Kidney (tissue), 14 donors: ENCODE data around the gene VPS13C. TPM values are rescaled to one million over a fixed set of nuclear protein-coding genes. Genes with fewer than 3 reads are reported as not detected.

ENCODE experiments used
- DNase-seq, 5 donors: peaks; one replicate each; pipeline ENCODE4 v3.0.0-alpha.2; 2013 to 2020
- FAIRE-seq: peaks from 2 replicates; lab custom pipeline; 2012; peaks lifted over from hg19 to GRCh38; lab: Jason Lieb, UNC
- H3K27ac ChIP-seq, 2 donors: one replicate each; pipeline ENCODE4 v1.7.0; 2013; ENCODE audit warnings: low read depth in 2 of 2, low read length in 2 of 2, inconsistent platforms in 1 of 2
- H3K27me3 ChIP-seq: one replicate; pipeline ENCODE4 v1.7.1; 2013; ENCODE audit warnings: low read length, inconsistent platforms; ENCODE audit not compliant: control insufficient read depth, insufficient read depth
- H3K36me3 ChIP-seq, 3 donors: one replicate each; pipeline versions ENCODE4 v1.7.0 to v1.7.1; 2013; ENCODE audit warnings: low read length in 3 of 3, control low read depth in 1 of 3, inconsistent platforms in 1 of 3; ENCODE audit not compliant: insufficient read depth in 3 of 3, control insufficient read depth in 2 of 3
- H3K4me1 ChIP-seq, 3 donors: one replicate each; pipeline versions ENCODE4 v1.7.0 to v1.7.1; 2013; ENCODE audit warnings: low read length in 3 of 3, inconsistent platforms in 1 of 3, low read depth in 1 of 3; ENCODE audit not compliant: control insufficient read depth in 2 of 3, insufficient read depth in 2 of 3
- H3K4me3 ChIP-seq, 3 donors: one replicate each; pipeline versions ENCODE4 v1.7.0 to v1.8.1; 2013; ENCODE audit warnings: low read length in 3 of 3, control low read depth in 1 of 3, inconsistent platforms in 1 of 3
- H3K9ac ChIP-seq, 3 donors: one replicate each; pipeline versions ENCODE4 v1.7.0 to v1.7.1; 2013; ENCODE audit warnings: low read length in 3 of 3, control low read depth in 1 of 3, inconsistent platforms in 1 of 3
- H3K9me3 ChIP-seq, 3 donors: one replicate each; pipeline versions ENCODE4 v1.7.0 to v1.7.1; 2013; ENCODE audit warnings: low read length in 3 of 3, control low read depth in 1 of 3, inconsistent platforms in 1 of 3; ENCODE audit not compliant: control insufficient read depth in 2 of 3, insufficient read depth in 1 of 3
- CTCF ChIP-seq: IDR thresholded peaks from 3 replicates; pipeline ENCODE4 v1.5.1; 2012; ENCODE audit warnings: mild to moderate bottlenecking, moderate library complexity, borderline replicate concordance; ENCODE audit not compliant: insufficient read depth; ENCODE audit errors: extremely low read depth
- intact Hi-C: fragments of 100-400 bp; cut with DNase I; formaldehyde crosslinking; loops from one replicate; pipeline ENCODE4 v1.11.1; 2022
- polyA plus RNA-seq: library from polyadenylated mRNA; stranded (reverse); fragments of 350-450 nt; fragmentation: Illumina TruSeq; extraction: RNeasy Lipid Tissue Mini Kit (QIAGEN cat#74804); gene quantifications from one replicate; pipeline ENCODE4 v1.2.3, GENCODE V29; 2014; ENCODE audit warnings: low read depth, low replicate concordance; ENCODE audit not compliant: insufficient read depth
- total RNA-seq: library from RNA; stranded (reverse); fragmentation: NEBNext Ultra II Directional; extraction: Animal tissue kit (Norgen Biotek cat#: 25700); gene quantifications from one replicate; pipeline ENCODE4 v1.2.1, GENCODE V29; 2021
- donor health status: control.
- donor health status: control.
- donor health status: control.
- donor health status: control.
- donor health status: control.
- donor health status: DM: yes; HTN: yes; CAD: no.
- donor health status: Normal renal cell carcinoma (clear cell type).

The VPS13C gene
- total and polyA plus RNA-seq, 2 donors from 2014 or later = 12.5 to 106 TPM

- H3K9ac ChIP-seq = no peak overlapping the region
- H3K4me3 ChIP-seq = no peak overlapping the region
- DNase-seq = no peak
- intact Hi-C loops = loop anchor here (5.0 kb wide), 1 partner anchor 58 kb away; no protein-coding TSS in a partner anchor
- no peaks in the 10 kb centered on the region for H3K36me3 ChIP-seq
- no peak overlapping the region for H3K27ac ChIP-seq
- no peaks in the 10 kb centered on the region for H3K27me3 ChIP-seq
- no peak for TF ChIP-seq CTCF
- no peak for FAIRE-seq
- H3K4me1 ChIP-seq = no peaks in the 10 kb centered on the region
- no peaks in the 10 kb centered on the region for H3K9me3 ChIP-seq
Observed at GRCh38 chr15:62093809-62094208, 33.6 kb upstream of the VPS13C start.

DNA sequence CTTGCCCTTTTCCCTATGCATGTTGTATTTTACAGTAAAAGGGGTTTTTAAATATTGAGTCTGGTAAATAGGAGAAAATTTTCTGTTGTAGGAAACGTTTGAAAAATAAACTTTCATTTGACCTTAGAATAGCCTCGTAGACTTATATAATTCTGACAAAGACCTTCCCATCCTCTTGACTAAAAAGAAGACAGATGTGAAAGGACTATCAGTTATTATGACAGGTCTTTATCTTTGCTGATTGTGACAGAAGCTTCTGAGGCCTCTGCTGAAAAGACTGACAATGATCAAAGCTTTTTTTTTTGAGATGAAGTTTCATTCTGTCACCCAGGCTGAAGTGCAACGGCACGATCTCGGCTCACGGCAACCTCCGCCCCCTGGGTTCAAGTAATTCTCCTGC lies 30.7 kb upstream of the VPS13C start:
- Histone ChIP-seq H3K27me3 (no peaks in the 10 kb centered on the region), H3K36me3 (no peaks in the 10 kb centered on the region), H3K9ac (no peak overlapping the region), H3K9me3 (no peaks in the 10 kb centered on the region), H3K27ac (no peak overlapping the region), H3K4me1 (peaks cover 0 to 7% (median 0%) of the 10 kb centered on the region in 3 donors), H3K4me3 (no peak overlapping the region)
- TF ChIP-seq CTCF = no peak
- DNase-seq (no peak), FAIRE-seq (no peak)
- intact Hi-C loops = loop anchor here (5.0 kb wide), 1 partner anchor 61 kb away; no protein-coding TSS in a partner anchor

DNA sequence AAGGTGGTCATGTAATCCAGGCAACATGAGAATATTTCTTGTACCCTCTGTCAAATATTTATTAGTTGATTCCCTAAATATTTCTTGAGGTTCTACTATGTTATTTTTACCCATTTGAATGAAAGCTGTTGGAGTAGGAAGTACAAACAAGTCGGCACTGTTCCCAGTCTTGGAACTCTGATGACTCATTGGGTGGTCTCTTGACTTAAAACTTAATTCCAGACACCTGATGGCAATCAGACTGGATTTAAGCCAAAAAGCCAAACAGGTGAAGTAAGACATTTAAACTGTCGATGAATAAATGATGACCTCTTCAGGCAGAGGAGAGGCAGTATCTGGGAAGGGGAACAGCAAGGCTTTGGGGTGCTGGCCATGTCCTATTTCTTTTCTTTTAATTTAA lies 29.4 kb upstream of the VPS13C start:
- DNase-seq (no peak), FAIRE-seq (no peak)

More for the DNA sequence above, 29.4 kb upstream of the VPS13C start:
- Histone ChIP-seq H3K9me3 (no peaks in the 10 kb centered on the region), H3K4me1 (peaks cover 0 to 7% (median 0%) of the 10 kb centered on the region in 3 donors), H3K9ac (no peak overlapping the region), H3K36me3 (no peaks in the 10 kb centered on the region), H3K4me3 (no peak overlapping the region), H3K27ac (no peak overlapping the region), H3K27me3 (no peaks in the 10 kb centered on the region)
- TF ChIP-seq CTCF = no peak
- intact Hi-C loops = loop anchor here (5.0 kb wide), 1 partner anchor 63 kb away; no protein-coding TSS in a partner anchor
